Endothelial cell of umbilical vein (primary cell): ENCODE data around the gene SLC25A13. TPM values are rescaled to one million over a fixed set of nuclear protein-coding genes. Genes with fewer than 3 reads are reported as not detected.

Experiments used
- BruUV-seq: library from RNA; stranded (reverse); fragments of 400-500 nt; replicated peaks from 2 replicates; lab custom pipeline; 2021; lab: Mats Ljungman, UMichigan
- CTCF ChIA-PET: fragments of 300-600, 350-600 bp; sonication (Branson Sonifier 250); formaldehyde crosslinking; loops from one replicate; lab custom pipeline; 2021; ENCODE audit warnings: antibody characterized with exemption, inconsistent platforms; lab: Charles Lee
- POLR2A ChIA-PET: fragments of 300-600, 350-600 bp; sonication (Branson Sonifier 250); formaldehyde crosslinking; loops from one replicate; lab custom pipeline; 2021; ENCODE audit warnings: antibody characterized with exemption, inconsistent platforms; lab: Charles Lee
- DNase-seq: peaks from one replicate; pipeline ENCODE4 v3.0.0-alpha.2; 2011; ENCODE audit warnings: low read depth, low spot score
- FAIRE-seq: peaks from 2 replicates; lab custom pipeline; 2011; peaks lifted over from hg19 to GRCh38; lab: Jason Lieb, UNC
- H2AFZ ChIP-seq: 2 replicates; pipeline ENCODE4 v1.6.0; 2012; ENCODE audit warnings: low read depth, low read length, control low read depth, inconsistent platforms
- H3K27ac ChIP-seq: 2 replicates; pipeline ENCODE4 v1.5.1; 2011; ENCODE audit warnings: low read depth, mild to moderate bottlenecking, control low read depth, low read length, moderate library complexity; ENCODE audit not compliant: insufficient read depth
- H3K27me3 ChIP-seq, 2 experiments: 2 replicates each; pipeline versions ENCODE4 v1.6.0 to v1.6.1; 2011; ENCODE audit warnings: low read length in 2 of 2, mixed read lengths in 1 of 2; ENCODE audit not compliant: control insufficient read depth in 2 of 2, insufficient read depth in 2 of 2
- H3K36me3 ChIP-seq, 2 experiments: 2 replicates in 1 of 2; 3 replicates in 1 of 2; pipeline ENCODE4 v1.5.1; 2011; ENCODE audit warnings: low read length in 2 of 2, mild to moderate bottlenecking in 1 of 2, moderate library complexity in 1 of 2; ENCODE audit not compliant: control insufficient read depth in 2 of 2, insufficient read depth in 2 of 2; ENCODE audit errors: extremely low read depth in 1 of 2
- H3K4me1 ChIP-seq: 3 replicates; pipeline ENCODE4 v1.5.1; 2011; ENCODE audit warnings: mild to moderate bottlenecking, low read length; ENCODE audit not compliant: control insufficient read depth, insufficient read depth; ENCODE audit errors: extremely low read depth
- H3K4me2 ChIP-seq: 2 replicates; pipeline ENCODE4 v1.6.1; 2011; ENCODE audit warnings: low read length, control low read depth, mixed read lengths; ENCODE audit not compliant: insufficient read depth
- H3K4me3 ChIP-seq, 3 experiments: fragments of 200-600 bp in 1 of 3; sonication (generic), shearing (Covaris generic) in 1 of 3; replicated peaks in 1 of 3; 2 replicates each; pipeline ENCODE4 v1.5.1; 2011 to 2016; ENCODE audit warnings: control low read depth in 3 of 3, low read length in 3 of 3, mild to moderate bottlenecking in 2 of 3, inconsistent platforms in 1 of 3, low read depth in 1 of 3, moderate library complexity in 1 of 3; ENCODE audit not compliant: insufficient read depth in 1 of 3
- H3K79me2 ChIP-seq: 2 replicates; pipeline ENCODE4 v1.6.0; 2012; ENCODE audit warnings: low read length, inconsistent platforms; ENCODE audit not compliant: control insufficient read depth, insufficient read depth
- H3K9ac ChIP-seq: replicated peaks from 2 replicates; pipeline ENCODE3; 2011; ENCODE audit warnings: low read length, control low read depth; ENCODE audit not compliant: insufficient read depth; ENCODE audit errors: extremely low read depth
- H3K9me1 ChIP-seq: replicated peaks from 3 replicates; pipeline ENCODE4 v1.6.0; 2011; ENCODE audit warnings: mild to moderate bottlenecking, low read length; ENCODE audit not compliant: control insufficient read depth, insufficient read depth; ENCODE audit errors: extremely low read depth
- H3K9me3 ChIP-seq: replicated peaks from 2 replicates; pipeline ENCODE4 v1.5.1; 2012; ENCODE audit warnings: low read length, inconsistent platforms; ENCODE audit not compliant: control insufficient read depth, insufficient read depth
- H4K20me1 ChIP-seq: replicated peaks from 2 replicates; pipeline ENCODE3; 2011; ENCODE audit warnings: mild to moderate bottlenecking, low read length; ENCODE audit not compliant: control insufficient read depth, insufficient read depth; ENCODE audit errors: extremely low read depth
- CTCF ChIP-seq, 2 donors: IDR thresholded peaks; 1 replicate in 1 of 2; 2 replicates in 1 of 2; pipeline ENCODE4 v1.5.1; 2011; ENCODE audit warnings: low read length in 2 of 2, mild to moderate bottlenecking in 2 of 2, moderate library complexity in 2 of 2, control low read depth in 1 of 2, inconsistent platforms in 1 of 2, low read depth in 1 of 2; ENCODE audit not compliant: insufficient read depth in 1 of 2; ENCODE audit errors: extremely low read depth in 1 of 2
- EZH2 ChIP-seq: IDR thresholded peaks from 2 replicates; pipeline ENCODE4 v1.6.1; 2012; ENCODE audit warnings: borderline replicate concordance, low read depth, mild to moderate bottlenecking, moderate library complexity, low read length, inconsistent platforms; ENCODE audit not compliant: severe bottlenecking
- FOS ChIP-seq: IDR thresholded peaks from 2 replicates; pipeline ENCODE4 v1.6.1; 2011; ENCODE audit warnings: mild to moderate bottlenecking, low read length, moderate library complexity, borderline replicate concordance; ENCODE audit not compliant: insufficient read depth
- GATA2 ChIP-seq: IDR thresholded peaks from 2 replicates; pipeline ENCODE4 v1.7.0; 2011; ENCODE audit warnings: low read depth, mild to moderate bottlenecking, moderate library complexity, mixed read lengths, low read length; ENCODE audit not compliant: insufficient read length, insufficient read depth
- JUN ChIP-seq: IDR thresholded peaks from 2 replicates; pipeline ENCODE4 v1.6.1; 2011; ENCODE audit warnings: borderline replicate concordance, low read depth; ENCODE audit not compliant: insufficient read length, insufficient read depth
- MAX ChIP-seq: IDR thresholded peaks from 2 replicates; pipeline ENCODE4 v1.6.1; 2011; ENCODE audit not compliant: insufficient read depth, insufficient read length
- MYC ChIP-seq: IDR thresholded peaks from one replicate; pipeline ENCODE4 v1.6.1; 2011; ENCODE audit warnings: mild to moderate bottlenecking, low read depth, low read length
- POLR2A ChIP-seq: IDR thresholded peaks from 2 replicates; pipeline ENCODE4 v1.6.1; 2012; ENCODE audit warnings: low read depth, mild to moderate bottlenecking, control low read depth, low read length
- POLR2AphosphoS5 ChIP-seq: IDR thresholded peaks from 2 replicates; pipeline ENCODE4 v1.6.1; 2012; ENCODE audit warnings: low read depth, mild to moderate bottlenecking, control low read depth, low read length, moderate library complexity; ENCODE audit not compliant: insufficient read depth
- dilution Hi-C: fragments of 300-500 bp; cut with MboI; formaldehyde crosslinking; loops from one replicate; pipeline ENCODE4 v1.15.0; 2019; ENCODE audit warnings: low sequenced_read_pairs; ENCODE audit not compliant: extremely low pct_ligation_motif_present
- intact Hi-C: fragments of 100-400 bp; cut with micrococcal nuclease; formaldehyde crosslinking; loops from one replicate; pipeline ENCODE4 v1.10.0; 2022
- polyA plus RNA-seq, 4 experiments: library from polyadenylated mRNA; depleted of rRNA in 3 of 4; stranded (reverse) in 3 of 4; unstranded in 1 of 4; fragments of >200 nt; gene quantifications; 2 replicates each; pipeline versions ENCODE4 v1.2.1 to v1.2.3, GENCODE V29; 2011 to 2012; ENCODE audit warnings: missing spikeins in 1 of 4
- total RNA-seq: library from RNA; stranded (reverse); gene quantifications from 2 replicates; pipeline ENCODE4 v1.2.3, GENCODE V29; 2021

Gene SLC25A13
- total and polyA plus RNA-seq, 2 donors (not counting 3 experiments of a cell fraction or from before 2014, with no cell fraction given): 13.2 to 34.4 TPM

GRCh38 chr7:96253964-96254363 lies 67.9 kb downstream of the SLC25A13 start:
- Histone ChIP-seq H3K36me3 (no peaks in the 10 kb centered on the region), H3K4me1 (no peaks in the 10 kb centered on the region), H4K20me1 (peaks cover 2% of the 10 kb centered on the region), H3K4me3 (no peak overlapping the region), H3K9ac (no peak overlapping the region), H2AFZ (no peak overlapping the region), H3K4me2 (no peak overlapping the region), H3K9me1 (no peaks in the 10 kb centered on the region), H3K79me2 (no peaks in the 10 kb centered on the region), H3K27ac (no peak overlapping the region), H3K27me3 (no peaks in the 10 kb centered on the region), H3K9me3 (no peaks in the 10 kb centered on the region)
- no TSS peak for BruUV-seq
- FAIRE-seq (no peak), DNase-seq (no peak)
- POLR2A ChIA-PET: no interaction called here
- CTCF ChIA-PET: no interaction called here
- intact Hi-C loops: no loop called here
- dilution Hi-C loops: no loop called here
- TF ChIP-seq GATA2 (no peak), MAX (no peak), CTCF (IDR thresholded peaks at IDR 0.05; ENCODE audit: extremely low read depth in 1 of 2, insufficient read depth in 1 of 2, low read depth in 1 of 2, low read length in 2 of 2) (no peak), POLR2AphosphoS5 (no peak), JUN (no peak), FOS (no peak), EZH2 (no peak), POLR2A (no peak), MYC (no peak)
